WI38 (cell line): ENCODE measurements around the gene OAS3.
A peak's percentile ranks its signal among the peaks of the same experiment; 100 is the strongest.

ENCODE experiments used
- H3K4me3 ChIP-seq: 2 replicates; pipeline ENCODE4 v1.5.1; 2011; ENCODE audit warnings: low read depth, mild to moderate bottlenecking, control low read depth, low read length
- CTCF ChIP-seq: IDR thresholded peaks from 2 replicates; pipeline ENCODE4 v1.5.1; 2012; ENCODE audit warnings: low read depth, mild to moderate bottlenecking, control low read depth, low read length

Gene OAS3

GRCh38 chr12:112901271-112901670 lies 37.0 kb upstream of the OAS3 start:
- H3K4me3 ChIP-seq, result no peak overlapping the region
- TF ChIP-seq CTCF, result no peak

GRCh38 chr12:112904571-112904970 lies 33.7 kb upstream of the OAS3 start:
- TF ChIP-seq CTCF, result no peak
- H3K4me3 ChIP-seq, result no peak overlapping the region

- TF ChIP-seq CTCF, result no peak
- no peak overlapping the region for H3K4me3 ChIP-seq
Observed at GRCh38 chr12:112905451-112906089, 32.7 kb upstream of the OAS3 start.

GRCh38 chr12:112906712-112907414 lies 31.4 kb upstream of the OAS3 start, which contains the start of gene OAS1:
Gene OAS1 (plus strand): TSS chr12:112906962. CDS start chr12:112907040, 78 bp downstream.
- TF ChIP-seq CTCF, result no peak
- H3K4me3 ChIP-seq, result peak within 1 kb of the TSS; percentile 42

- H3K4me3 ChIP-seq, result peak overlapping the region; percentile 42
- TF ChIP-seq CTCF, result no peak
Observed at GRCh38 chr12:112907415-112908157, 30.7 kb upstream of the OAS3 start.

GRCh38 chr12:112908548-112908947 lies 29.7 kb upstream of the OAS3 start:
- no peak for TF ChIP-seq CTCF
- no peak overlapping the region for H3K4me3 ChIP-seq

- no peak overlapping the region for H3K4me3 ChIP-seq
- no peak for TF ChIP-seq CTCF
Observed at GRCh38 chr12:112909693-112910092, 28.6 kb upstream of the OAS3 start.
